ENCODE data around the gene INPPL1.

DNA sequence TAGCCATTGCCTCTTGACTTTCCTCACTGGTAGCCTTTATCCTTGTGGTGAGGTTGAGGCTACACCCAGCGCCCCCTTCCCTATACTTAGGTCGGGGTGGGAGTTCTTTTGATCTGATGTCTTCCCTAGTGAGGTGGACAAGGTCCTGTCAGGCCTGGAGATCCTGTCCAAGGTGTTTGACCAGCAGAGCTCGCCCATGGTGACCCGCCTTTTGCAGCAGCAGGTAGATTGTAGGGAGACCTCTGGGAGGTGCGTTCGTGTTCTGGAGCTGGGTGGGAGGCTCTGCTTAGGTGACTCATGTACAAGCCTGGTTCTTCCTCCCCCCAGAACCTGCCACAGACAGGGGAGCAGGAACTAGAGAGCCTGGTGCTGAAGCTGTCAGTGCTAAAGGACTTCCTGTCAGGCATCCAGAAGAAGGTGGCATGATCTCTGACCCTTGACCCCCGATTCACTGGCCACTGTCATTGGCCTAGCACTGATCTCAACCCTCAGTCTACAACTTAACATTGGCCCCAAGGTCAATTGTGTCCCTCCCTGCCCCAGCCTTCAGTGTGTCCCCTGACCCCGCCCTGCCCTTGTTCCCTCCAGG lies 4.9 kb downstream of the INPPL1 start:
- TF ChIP-seq YY1 (IDR thresholded peaks at IDR 0.05; ENCODE audit: insufficient read depth, insufficient read length), result no peak
- no peak for TF ChIP-seq ZNF274 (IDR thresholded peaks at IDR 0.05; ENCODE audit: low read depth, low read length)

All from NT2/D1 (cell line).